Natural killer cell (primary cell): ENCODE results near the gene SLC25A41. TPM values are rescaled to one million over a fixed set of nuclear protein-coding genes. Genes with fewer than 3 reads are reported as not detected.
A peak's percentile ranks its signal among the peaks of the same experiment; 100 is the strongest.

Source experiments
- ATAC-seq, 3 donors: fragments of 150-1000 bp in 2 of 3; fragments of 200-7000 bp in 1 of 3; cut with Tn5 transposase; 1 replicate in 1 of 3; 2 replicates in 2 of 3; pipeline ENCODE4 v1.10.0; 2021; ENCODE audit warnings: mild to moderate bottlenecking in 2 of 3, moderate library complexity in 2 of 3
- DNase-seq, 2 donors: peaks; one replicate each; pipeline versions ENCODE4 v3.0.0 to v3.0.0-alpha.2; 2013 to 2021; ENCODE audit warnings: mixed read lengths in 1 of 2
- H3K27ac ChIP-seq: one replicate; pipeline ENCODE4 v1.5.1; 2013; ENCODE audit warnings: mild to moderate bottlenecking, low read length
- H3K27me3 ChIP-seq: one replicate; pipeline ENCODE4 v1.6.1; 2013; ENCODE audit warnings: low read length; ENCODE audit not compliant: control insufficient read depth, insufficient read depth
- H3K36me3 ChIP-seq: one replicate; pipeline ENCODE4 v1.6.1; 2013; ENCODE audit warnings: low read length; ENCODE audit not compliant: control insufficient read depth, insufficient read depth
- H3K4me1 ChIP-seq: one replicate; pipeline ENCODE4 v1.6.1; 2013; ENCODE audit warnings: low read length; ENCODE audit not compliant: control insufficient read depth, insufficient read depth
- H3K4me3 ChIP-seq: one replicate; pipeline ENCODE4 v1.5.1; 2013; ENCODE audit warnings: low read length
- H3K9me3 ChIP-seq: one replicate; pipeline ENCODE4 v1.6.1; 2013; ENCODE audit warnings: low read length; ENCODE audit not compliant: control insufficient read depth, insufficient read depth
- H3K27ac Mint-ChIP-seq, 2 donors: one replicate each; pipeline ENCODE4 v1.8.0; 2022; ENCODE audit warnings: mild to moderate bottlenecking in 2 of 2, mixed read lengths in 2 of 2, moderate library complexity in 1 of 2
- H3K27me3 Mint-ChIP-seq, 2 donors: one replicate each; pipeline ENCODE4 v1.8.0; 2022; ENCODE audit warnings: low read depth in 2 of 2, mixed read lengths in 2 of 2
- H3K36me3 Mint-ChIP-seq: one replicate; pipeline ENCODE4 v1.8.0; 2022; ENCODE audit warnings: mixed read lengths
- H3K4me1 Mint-ChIP-seq, 2 donors: one replicate each; pipeline ENCODE4 v1.8.0; 2022; ENCODE audit warnings: mixed read lengths in 2 of 2
- H3K4me3 Mint-ChIP-seq: one replicate; pipeline ENCODE4 v1.8.0; 2022; ENCODE audit warnings: mild to moderate bottlenecking, moderate library complexity, mixed read lengths
- H3K9me3 Mint-ChIP-seq, 2 donors: one replicate each; pipeline ENCODE4 v1.8.0; 2022; ENCODE audit warnings: mixed read lengths in 2 of 2
- CTCF ChIP-seq: fragments of 200-600 bp; IDR thresholded peaks from one replicate; pipeline ENCODE4 v1.8.0; 2022; ENCODE audit warnings: antibody characterized with exemption
- WGBS: methylation state at CpG from one replicate; pipeline ENCODE4 v1.1.7; 2013; ENCODE audit warnings: missing lambda C conversion rate; ENCODE audit not compliant: insufficient coverage; 5-methylcytosine and 5-hydroxymethylcytosine counted together
- intact Hi-C: fragments of 100-400 bp; cut with micrococcal nuclease; formaldehyde crosslinking; loops from one replicate; pipeline ENCODE4 v1.14.2; 2022
- total RNA-seq, 4 donors: library from RNA; stranded (reverse); fragments of 120-200 nt in 1 of 4; gene quantifications; one replicate each; pipeline versions ENCODE4 v1.2.3 to v1.2.4, GENCODE V29; 2013 to 2022

The SLC25A41 gene
- total RNA-seq, 3 donors from 2014 or later (not counting 1 experiment from before 2014, with no cell fraction given): not detected

GRCh38 chr19:6412447-6413091 lies 21.0 kb downstream of the SLC25A41 start:
- Histone ChIP-seq H3K36me3 (peaks cover 33% of the 10 kb centered on the region), H3K4me1 (no peaks in the 10 kb centered on the region), H3K9me3 (no peaks in the 10 kb centered on the region), H3K27me3 (no peaks in the 10 kb centered on the region), H3K27ac (no peak overlapping the region), H3K4me3 (no peak overlapping the region)
- intact Hi-C loops: no loop called here
- DNase-seq: peak in 1 of 2 donors; percentile 72
- peak; percentile 40 for TF ChIP-seq CTCF
- Mint-ChIP-seq H3K27ac (no peak overlapping the region), H3K36me3 (no peaks in the 10 kb centered on the region), H3K4me1 (no peaks in the 10 kb centered on the region), H3K27me3 (no peaks in the 10 kb centered on the region), H3K4me3 (no peak overlapping the region), H3K9me3 (no peaks in the 10 kb centered on the region)
- WGBS: 83% methylated on average over 14 of the region's 15 CpGs
- peak; percentile 45 to 70 (median 61) for ATAC-seq

GRCh38 chr19:6412061-6412446 lies 21.5 kb downstream of the SLC25A41 start:
- TF ChIP-seq CTCF: no peak
- Histone ChIP-seq H3K36me3 (peaks cover 28% of the 10 kb centered on the region), H3K27ac (no peak overlapping the region), H3K9me3 (no peaks in the 10 kb centered on the region), H3K4me3 (no peak overlapping the region), H3K27me3 (no peaks in the 10 kb centered on the region), H3K4me1 (no peaks in the 10 kb centered on the region)
- Mint-ChIP-seq H3K36me3 (no peaks in the 10 kb centered on the region), H3K27me3 (no peaks in the 10 kb centered on the region), H3K4me3 (no peak overlapping the region), H3K9me3 (no peaks in the 10 kb centered on the region), H3K27ac (no peak overlapping the region), H3K4me1 (no peaks in the 10 kb centered on the region)
- WGBS: 94% methylated on average over 12 of the region's 12 CpGs
- intact Hi-C loops: no loop called here
- DNase-seq: no peak
- ATAC-seq: no peak

GRCh38 chr19:6409346-6409745 lies 24.2 kb downstream of the SLC25A41 start:
- Histone ChIP-seq H3K36me3 (peaks cover 4% of the 10 kb centered on the region), H3K9me3 (no peaks in the 10 kb centered on the region), H3K27ac (no peak overlapping the region), H3K4me1 (no peaks in the 10 kb centered on the region), H3K27me3 (no peaks in the 10 kb centered on the region), H3K4me3 (no peak overlapping the region)
- Mint-ChIP-seq H3K27ac (no peak overlapping the region), H3K9me3 (no peaks in the 10 kb centered on the region), H3K4me1 (no peaks in the 10 kb centered on the region), H3K36me3 (no peaks in the 10 kb centered on the region), H3K4me3 (no peak overlapping the region), H3K27me3 (no peaks in the 10 kb centered on the region)
- ATAC-seq (no peak), DNase-seq (no peak)
- no peak for TF ChIP-seq CTCF
- intact Hi-C loops: no loop called here
- WGBS: 99% methylated on average over 6 of the region's 6 CpGs

- Histone ChIP-seq H3K27me3 (no peaks in the 10 kb centered on the region), H3K27ac (no peak overlapping the region), H3K9me3 (no peaks in the 10 kb centered on the region), H3K36me3 (no peaks in the 10 kb centered on the region), H3K4me3 (no peak overlapping the region), H3K4me1 (no peaks in the 10 kb centered on the region)
- intact Hi-C loops: no loop called here
- H3K9me3 Mint-ChIP-seq: no peaks in the 10 kb centered on the region
- WGBS: 64% methylated on average over 5 of the region's 5 CpGs
- H3K36me3 Mint-ChIP-seq: no peaks in the 10 kb centered on the region
- H3K4me3 Mint-ChIP-seq: no peak overlapping the region
- H3K27ac Mint-ChIP-seq: no peak overlapping the region
- no peaks in the 10 kb centered on the region for H3K4me1 Mint-ChIP-seq
- DNase-seq (no peak), ATAC-seq (no peak)
- TF ChIP-seq CTCF: no peak
- no peaks in the 10 kb centered on the region for H3K27me3 Mint-ChIP-seq
These were observed 27.2 kb downstream of the SLC25A41 start for GRCh38 chr19:6406401-6406800.
